ENCODE measurements around the gene SORBS1.

GRCh38 chr10:95440038-95440725, 121.0 kb downstream of the SORBS1 start:
- TF ChIP-seq RARB (CRISPR knock-in tag; IDR thresholded peaks at IDR 0.05) (no peak), CSDC2 (CRISPR knock-in tag; IDR thresholded peaks at IDR 0.05) (no peak), TOX (CRISPR knock-in tag; IDR thresholded peaks at IDR 0.05; ENCODE audit: borderline replicate concordance) (no peak), GLIS3 (CRISPR knock-in tag; IDR thresholded peaks at IDR 0.05) (no peak), ZFP30 (CRISPR knock-in tag; IDR thresholded peaks at IDR 0.05) (no peak), ZNF70 (CRISPR knock-in tag; IDR thresholded peaks at IDR 0.05) (no peak), ARNTL (CRISPR knock-in tag; IDR thresholded peaks at IDR 0.05; ENCODE audit: borderline replicate concordance, low read depth) (no peak), ZNF565 (CRISPR knock-in tag; conservative IDR thresholded peaks at IDR 0.05; ENCODE audit: low read depth) (no peak)
- TF ChIP-seq, protein P1, sequence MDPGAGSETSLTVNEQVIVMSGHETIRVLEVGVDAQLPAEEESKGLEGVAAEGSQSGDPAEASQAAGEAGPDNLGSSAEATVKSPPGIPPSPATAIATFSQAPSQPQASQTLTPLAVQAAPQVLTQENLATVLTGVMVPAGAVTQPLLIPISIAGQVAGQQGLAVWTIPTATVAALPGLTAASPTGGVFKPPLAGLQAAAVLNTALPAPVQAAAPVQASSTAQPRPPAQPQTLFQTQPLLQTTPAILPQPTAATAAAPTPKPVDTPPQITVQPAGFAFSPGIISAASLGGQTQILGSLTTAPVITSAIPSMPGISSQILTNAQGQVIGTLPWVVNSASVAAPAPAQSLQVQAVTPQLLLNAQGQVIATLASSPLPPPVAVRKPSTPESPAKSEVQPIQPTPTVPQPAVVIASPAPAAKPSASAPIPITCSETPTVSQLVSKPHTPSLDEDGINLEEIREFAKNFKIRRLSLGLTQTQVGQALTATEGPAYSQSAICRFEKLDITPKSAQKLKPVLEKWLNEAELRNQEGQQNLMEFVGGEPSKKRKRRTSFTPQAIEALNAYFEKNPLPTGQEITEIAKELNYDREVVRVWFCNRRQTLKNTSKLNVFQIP (CRISPR knock-in tag; IDR thresholded peaks at IDR 0.05; ENCODE audit: borderline replicate concordance, low read depth) = no peak
- TF ChIP-seq, protein P2, sequence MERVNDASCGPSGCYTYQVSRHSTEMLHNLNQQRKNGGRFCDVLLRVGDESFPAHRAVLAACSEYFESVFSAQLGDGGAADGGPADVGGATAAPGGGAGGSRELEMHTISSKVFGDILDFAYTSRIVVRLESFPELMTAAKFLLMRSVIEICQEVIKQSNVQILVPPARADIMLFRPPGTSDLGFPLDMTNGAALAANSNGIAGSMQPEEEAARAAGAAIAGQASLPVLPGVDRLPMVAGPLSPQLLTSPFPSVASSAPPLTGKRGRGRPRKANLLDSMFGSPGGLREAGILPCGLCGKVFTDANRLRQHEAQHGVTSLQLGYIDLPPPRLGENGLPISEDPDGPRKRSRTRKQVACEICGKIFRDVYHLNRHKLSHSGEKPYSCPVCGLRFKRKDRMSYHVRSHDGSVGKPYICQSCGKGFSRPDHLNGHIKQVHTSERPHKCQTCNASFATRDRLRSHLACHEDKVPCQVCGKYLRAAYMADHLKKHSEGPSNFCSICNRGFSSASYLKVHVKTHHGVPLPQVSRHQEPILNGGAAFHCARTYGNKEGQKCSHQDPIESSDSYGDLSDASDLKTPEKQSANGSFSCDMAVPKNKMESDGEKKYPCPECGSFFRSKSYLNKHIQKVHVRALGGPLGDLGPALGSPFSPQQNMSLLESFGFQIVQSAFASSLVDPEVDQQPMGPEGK (CRISPR knock-in tag; IDR thresholded peaks at IDR 0.05; ENCODE audit: borderline replicate concordance) = no peak

Measured in SK-N-SH treated with all-trans-retinoic acid at 6 μM for 48 hours (cell line).